ENCODE data around the gene MED13L.
A peak's percentile ranks its signal among the peaks of the same experiment; 100 is the strongest.

MED13L gene

GRCh38 chr12:116282371-116283286 is 5.1 kb upstream of the MED13L start:
- DNase-seq (ENCODE audit: low read depth, low spot score) = no peak

GRCh38 chr12:116280595-116281290 is 3.2 kb upstream of the MED13L start:
- no peak for DNase-seq (ENCODE audit: low read depth, low spot score)
- no peak overlapping the region for H3K4me3 ChIP-seq (ENCODE audit: low read length)

More at GRCh38 chr12:116282371-116283286, 5.1 kb upstream of the MED13L start:
- H3K4me3 ChIP-seq (ENCODE audit: low read length) = no peak overlapping the region

- no peak for DNase-seq (ENCODE audit: low read depth, low spot score)
- H3K4me3 ChIP-seq (ENCODE audit: low read length) = no peak overlapping the region
Observed at GRCh38 chr12:116278667-116279066, 1.2 kb upstream of the MED13L start.

- H3K4me3 ChIP-seq (ENCODE audit: low read length) = peak overlapping the region; percentile 43
- DNase-seq (ENCODE audit: low read depth, low spot score) = no peak
Observed at GRCh38 chr12:116278279-116278626, 760 bp upstream of the MED13L start.

- peak; percentile 27 for DNase-seq (ENCODE audit: low read depth, low spot score)
- H3K4me3 ChIP-seq (ENCODE audit: low read length) = peak overlapping the region; percentile 80
Observed at GRCh38 chr12:116276652-116277466, 634 bp downstream of the MED13L start.

- no peak for DNase-seq (ENCODE audit: low read depth, low spot score)
Observed at GRCh38 chr12:116274551-116275375, 2.7 kb downstream of the MED13L start.

GRCh38 chr12:116273813-116274550 is 3.5 kb downstream of the MED13L start:
- no peak overlapping the region for H3K4me3 ChIP-seq (ENCODE audit: low read length)
- DNase-seq (ENCODE audit: low read depth, low spot score) = no peak

More at GRCh38 chr12:116274551-116275375, 2.7 kb downstream of the MED13L start:
- H3K4me3 ChIP-seq (ENCODE audit: low read length) = no peak overlapping the region

GRCh38 chr12:116267948-116268347 is 9.5 kb downstream of the MED13L start:
- no peak overlapping the region for H3K4me3 ChIP-seq (ENCODE audit: low read length)

GRCh38 chr12:116266631-116267349 is 10.7 kb downstream of the MED13L start:
- no peak overlapping the region for H3K4me3 ChIP-seq (ENCODE audit: low read length)
- DNase-seq (ENCODE audit: low read depth, low spot score) = no peak

More at GRCh38 chr12:116267948-116268347, 9.5 kb downstream of the MED13L start:
- no peak for DNase-seq (ENCODE audit: low read depth, low spot score)

GRCh38 chr12:116266168-116266601 is 11.3 kb downstream of the MED13L start:
- H3K4me3 ChIP-seq (ENCODE audit: low read length) = no peak overlapping the region
- no peak for DNase-seq (ENCODE audit: low read depth, low spot score)

GRCh38 chr12:116265351-116266147 is 11.9 kb downstream of the MED13L start:
- DNase-seq (ENCODE audit: low read depth, low spot score) = no peak
- no peak overlapping the region for H3K4me3 ChIP-seq (ENCODE audit: low read length)

GRCh38 chr12:116264525-116265070 is 12.9 kb downstream of the MED13L start:
- DNase-seq (ENCODE audit: low read depth, low spot score) = no peak
- H3K4me3 ChIP-seq (ENCODE audit: low read length) = no peak overlapping the region

GRCh38 chr12:116263844-116264243 is 13.6 kb downstream of the MED13L start:
- no peak for DNase-seq (ENCODE audit: low read depth, low spot score)
- no peak overlapping the region for H3K4me3 ChIP-seq (ENCODE audit: low read length)

GRCh38 chr12:116263431-116263830 is 14.1 kb downstream of the MED13L start:
- no peak overlapping the region for H3K4me3 ChIP-seq (ENCODE audit: low read length)
- no peak for DNase-seq (ENCODE audit: low read depth, low spot score)

- no peak for DNase-seq (ENCODE audit: low read depth, low spot score)
- no peak overlapping the region for H3K4me3 ChIP-seq (ENCODE audit: low read length)
Observed at GRCh38 chr12:116262741-116263140, 14.8 kb downstream of the MED13L start.

- H3K4me3 ChIP-seq (ENCODE audit: low read length) = no peak overlapping the region
- DNase-seq (ENCODE audit: low read depth, low spot score) = no peak
Observed at GRCh38 chr12:116261525-116262100, 15.9 kb downstream of the MED13L start.
